HG03439 (cell line): ENCODE data around the gene MGLL.

ENCODE experiments used
- ATAC-seq: cut with Tn5 transposase; IDR thresholded peaks from one replicate; pipeline ENCODE4 v1.9.1; 2021; ENCODE audit warnings: mild to moderate bottlenecking, moderate library complexity; ENCODE audit not compliant: unreplicated experiment

MGLL gene

GRCh38 chr3:127678315-127678599 lies 144.1 kb downstream of the MGLL start:
- ATAC-seq = no peak

- ATAC-seq = no peak
Measured at GRCh38 chr3:127677541-127678314, 144.6 kb downstream of the MGLL start.

GRCh38 chr3:127676921-127677351 lies 145.4 kb downstream of the MGLL start:
- no peak for ATAC-seq

GRCh38 chr3:127676456-127676855 lies 145.9 kb downstream of the MGLL start:
- ATAC-seq = no peak

GRCh38 chr3:127675651-127676391 lies 146.5 kb downstream of the MGLL start:
- ATAC-seq = no peak

- ATAC-seq = no peak
Measured at GRCh38 chr3:127674790-127675189, 147.5 kb downstream of the MGLL start.

GRCh38 chr3:127674101-127674721 lies 148.1 kb downstream of the MGLL start:
- ATAC-seq = no peak

- ATAC-seq = peak; percentile 27
Measured at GRCh38 chr3:127673191-127674100, 148.9 kb downstream of the MGLL start.

- peak; percentile 72 for ATAC-seq
Measured at GRCh38 chr3:127672429-127673190, 149.7 kb downstream of the MGLL start, which contains the start of gene ABTB1. Gene ABTB1, plus strand, starts transcription at chr3:127672952. Its CDS starts 74 bp downstream, at chr3:127673026.

GRCh38 chr3:127671523-127672428 lies 150.5 kb downstream of the MGLL start:
- ATAC-seq = peak; percentile 24

GRCh38 chr3:127670761-127671522 lies 151.4 kb downstream of the MGLL start:
- ATAC-seq = no peak

- ATAC-seq = no peak
Measured at GRCh38 chr3:127670229-127670559, 152.1 kb downstream of the MGLL start.

- ATAC-seq = no peak
Measured at GRCh38 chr3:127669541-127670228, 152.6 kb downstream of the MGLL start.

GRCh38 chr3:127668906-127669305 lies 153.4 kb downstream of the MGLL start:
- no peak for ATAC-seq

- ATAC-seq = no peak
Measured at GRCh38 chr3:127667119-127667681, 155.1 kb downstream of the MGLL start.

GRCh38 chr3:127666676-127667075 lies 155.6 kb downstream of the MGLL start:
- no peak for ATAC-seq

GRCh38 chr3:127665586-127665985 lies 156.7 kb downstream of the MGLL start:
- ATAC-seq = no peak

GRCh38 chr3:127665165-127665564 lies 157.2 kb downstream of the MGLL start:
- ATAC-seq = no peak
